NCI-H524 (cell line): ENCODE results near the gene SLC36A3.
"Not testable (repeated sequence)": the region's sequence is repeated elsewhere in the genome, so short reads cannot be mapped to it uniquely, and the experiment has no call there.

ENCODE experiments used
- DNase-seq, 2 experiments: peaks; one replicate each; lab custom pipeline; 2025; lab: John Stamatoyannopoulos, UW

SLC36A3 gene

DNA sequence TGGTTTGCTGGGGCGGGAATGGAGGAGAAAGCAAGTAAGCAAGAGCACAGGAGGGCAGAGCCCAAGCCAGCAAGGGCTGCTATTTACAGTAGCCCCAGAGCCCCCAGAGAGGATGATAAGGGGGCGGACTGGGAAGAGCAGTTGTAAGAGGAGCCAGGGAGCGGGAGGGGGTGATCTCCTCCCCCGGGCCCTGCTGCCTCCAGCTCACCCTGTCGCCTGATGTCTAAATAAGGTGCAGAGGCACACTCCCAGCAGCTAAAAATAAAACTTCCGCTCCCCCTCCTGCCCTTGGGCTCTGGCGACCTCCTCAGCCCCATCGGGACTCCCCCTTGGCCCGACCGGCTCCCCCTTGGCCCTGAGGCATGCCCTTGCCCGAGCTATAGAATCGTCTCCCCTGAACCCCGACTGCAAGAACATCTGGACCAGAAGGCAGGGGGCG lies 65.2 kb downstream of the SLC36A3 start:
- DNase-seq: peak in 1 of 2 experiments; percentile 7

DNA sequence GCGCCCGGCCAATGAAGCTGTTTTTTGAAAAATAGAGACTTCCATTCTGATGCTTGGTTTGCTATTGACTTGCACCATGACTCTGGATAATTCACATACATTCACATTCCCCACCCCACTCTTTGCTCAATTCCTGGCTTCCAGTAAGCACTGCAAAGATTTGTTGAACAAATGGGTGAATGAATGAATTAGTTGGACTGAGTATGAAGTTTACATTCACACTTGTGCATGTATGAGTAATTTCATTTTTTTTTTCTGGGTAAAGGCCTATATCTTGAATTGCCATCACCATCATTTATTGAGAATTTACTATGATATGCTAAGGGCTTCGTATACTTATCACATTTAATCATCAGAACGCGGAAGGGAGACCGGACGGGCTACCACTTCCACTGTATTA lies 65.9 kb downstream of the SLC36A3 start:
- no peak for DNase-seq

DNA sequence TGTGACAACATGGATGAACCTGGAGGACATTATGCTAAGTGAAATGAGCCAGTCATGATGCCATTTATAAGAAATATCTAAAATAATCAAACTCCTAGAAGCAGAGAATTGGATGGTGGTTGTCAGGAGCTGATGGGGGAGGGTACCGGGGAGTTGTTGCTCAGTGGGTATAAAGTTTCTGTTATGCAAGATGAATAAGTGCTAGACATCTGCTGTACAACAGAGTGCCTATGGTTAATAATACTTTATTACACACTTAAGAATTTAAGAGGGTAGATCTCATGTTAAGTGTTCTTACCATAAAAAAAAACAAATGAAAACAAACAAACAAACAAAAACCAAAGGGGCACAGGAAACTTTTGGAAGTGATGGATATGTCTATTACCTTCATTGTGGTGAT lies 66.7 kb downstream of the SLC36A3 start:
- DNase-seq: peak in 1 of 2 experiments; percentile 67

DNA sequence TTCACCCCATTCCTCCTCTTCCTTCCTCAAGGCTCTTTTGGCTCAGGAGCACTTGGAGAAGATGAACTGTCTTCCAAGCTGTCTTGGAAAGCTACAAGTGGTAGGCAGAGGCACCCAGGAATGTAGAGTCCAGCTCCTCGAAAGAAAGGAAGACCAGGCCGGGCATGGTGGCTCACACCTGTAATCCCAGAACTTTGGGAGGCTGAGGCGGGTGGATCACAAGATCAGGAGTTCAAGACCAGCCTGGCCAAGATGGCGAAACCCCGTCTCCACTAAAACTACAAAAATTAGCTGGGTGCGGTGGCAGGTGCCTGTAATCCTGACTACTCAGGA lies 68.4 kb downstream of the SLC36A3 start:
- not testable (repeated sequence) for DNase-seq

DNA sequence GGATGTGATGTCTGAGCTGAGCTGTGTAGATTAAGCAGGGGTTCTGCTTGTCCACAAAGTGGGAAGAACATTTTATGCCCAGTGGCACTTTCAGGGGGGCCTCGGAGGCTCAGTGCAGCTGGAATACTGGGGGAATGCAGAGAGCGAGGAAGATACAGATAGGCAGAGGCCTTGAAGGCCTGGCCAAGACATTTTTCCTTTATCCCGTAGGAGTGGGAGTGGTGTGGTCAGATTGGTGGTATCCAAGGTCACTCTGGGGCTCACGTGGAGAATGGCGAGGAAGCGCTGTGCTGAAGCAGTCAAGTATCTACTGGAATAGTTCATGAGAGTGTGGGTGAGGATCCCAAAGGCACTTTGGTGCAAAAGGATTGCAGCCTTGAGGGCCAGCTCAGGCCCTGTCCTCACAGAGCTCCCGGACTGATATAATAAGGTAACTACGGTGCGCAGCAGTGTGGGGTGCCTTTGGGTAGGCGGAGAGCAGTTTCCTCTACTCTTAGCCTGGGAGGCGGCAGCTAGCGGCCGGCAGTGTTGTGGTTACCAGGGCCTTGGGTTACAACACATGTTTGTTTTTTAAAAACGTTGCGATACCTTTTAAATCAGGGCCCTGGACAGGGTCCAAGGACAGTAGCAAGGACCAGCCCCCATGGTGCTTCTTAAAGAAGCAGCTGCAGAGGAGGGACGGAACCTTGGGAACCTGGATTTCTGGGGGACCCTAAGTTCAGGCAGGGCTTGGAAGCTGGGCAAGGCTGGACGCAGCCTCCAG lies 68.9 kb downstream of the SLC36A3 start:
- no peak for DNase-seq

DNA sequence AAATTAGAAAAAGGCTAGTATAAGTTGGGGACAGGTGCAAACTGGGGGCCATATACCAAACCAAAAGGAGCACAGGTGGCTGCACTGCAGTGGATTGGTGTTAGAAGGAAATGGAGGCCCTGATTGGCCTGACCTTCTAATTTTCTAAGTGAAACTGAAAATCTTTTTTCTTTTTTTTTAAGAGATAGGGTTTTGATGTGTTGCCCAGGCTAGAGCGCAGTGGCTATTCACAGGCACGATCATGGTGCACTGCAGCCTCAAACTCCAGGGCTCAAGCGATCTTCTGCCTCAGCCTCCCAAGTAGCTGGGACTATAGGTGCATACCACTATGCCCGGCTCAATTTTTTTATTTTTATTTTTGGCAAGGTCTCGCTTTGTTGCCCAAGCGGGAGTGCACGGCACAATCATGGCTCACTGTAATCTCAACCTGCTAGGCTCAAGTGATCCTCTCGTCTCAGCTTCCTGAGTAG lies 69.9 kb downstream of the SLC36A3 start:
- DNase-seq: no peak

DNA sequence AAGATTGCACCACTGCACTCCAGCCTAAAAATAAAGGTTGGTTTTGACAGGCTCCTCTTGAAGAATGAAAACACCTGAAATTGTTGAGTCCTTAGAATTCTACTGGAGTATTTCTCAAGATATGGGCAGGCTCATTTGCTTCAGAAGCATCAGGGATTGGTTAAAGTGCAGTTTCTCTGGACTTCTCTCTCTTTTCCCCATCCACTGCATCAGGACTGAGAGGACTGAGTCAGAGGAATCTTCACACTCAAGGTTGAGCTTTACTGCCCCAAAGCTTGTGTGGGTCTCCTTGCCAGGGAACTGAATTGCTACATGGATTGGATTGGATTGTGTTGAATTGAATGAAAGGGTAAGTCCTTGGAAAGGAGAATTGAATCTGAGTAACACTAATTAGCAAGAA lies 72.2 kb downstream of the SLC36A3 start:
- no peak for DNase-seq

DNA sequence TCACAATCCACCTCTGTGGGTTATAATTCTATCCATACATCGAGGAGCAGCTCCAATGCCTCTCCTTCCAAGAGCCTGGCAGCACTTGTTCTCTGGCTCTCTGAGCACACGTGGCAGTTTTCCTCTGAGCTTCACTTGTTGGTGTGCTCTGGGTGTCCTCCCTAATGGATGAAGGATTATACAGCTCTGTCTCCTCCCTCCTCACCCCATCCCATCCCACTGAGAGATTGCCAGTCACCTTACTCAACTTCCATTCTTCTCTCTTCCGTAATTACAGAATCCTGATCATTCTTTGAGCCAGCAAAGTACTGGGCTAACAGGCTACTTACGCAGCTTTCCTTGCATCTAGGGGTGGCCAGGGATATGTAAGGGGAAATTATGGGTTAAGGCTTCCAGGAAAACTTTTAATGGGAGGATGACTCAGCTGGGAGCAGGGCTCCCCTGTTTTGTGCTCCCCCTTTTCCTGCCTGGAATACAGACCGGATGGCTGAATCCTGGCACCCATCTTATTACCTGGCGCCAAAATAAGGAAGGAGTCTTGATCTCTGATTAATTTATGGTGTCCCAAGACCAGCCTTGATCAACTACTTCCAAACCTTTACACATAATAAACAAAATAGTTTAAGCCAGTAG lies 73.4 kb downstream of the SLC36A3 start:
- no peak for DNase-seq

DNA sequence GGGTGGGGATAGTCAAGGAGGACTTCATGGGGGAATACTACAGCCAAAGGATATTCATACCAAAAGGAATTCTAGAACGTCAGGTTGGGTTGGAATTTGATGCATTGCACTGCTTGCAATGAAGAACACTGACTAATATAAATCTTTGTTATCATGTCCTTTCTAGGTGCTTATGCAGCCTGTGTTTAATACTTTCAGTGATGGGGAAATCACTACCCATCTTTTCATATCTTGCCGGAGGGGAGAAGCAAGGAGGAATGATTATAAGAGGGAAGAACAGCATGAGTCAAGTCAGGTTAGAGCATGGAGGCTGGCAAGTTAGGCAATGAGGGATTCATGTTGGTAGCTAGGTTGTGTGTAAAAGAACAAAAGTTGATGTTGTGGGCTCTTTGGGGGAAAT lies 74.6 kb downstream of the SLC36A3 start:
- DNase-seq: no peak

DNA sequence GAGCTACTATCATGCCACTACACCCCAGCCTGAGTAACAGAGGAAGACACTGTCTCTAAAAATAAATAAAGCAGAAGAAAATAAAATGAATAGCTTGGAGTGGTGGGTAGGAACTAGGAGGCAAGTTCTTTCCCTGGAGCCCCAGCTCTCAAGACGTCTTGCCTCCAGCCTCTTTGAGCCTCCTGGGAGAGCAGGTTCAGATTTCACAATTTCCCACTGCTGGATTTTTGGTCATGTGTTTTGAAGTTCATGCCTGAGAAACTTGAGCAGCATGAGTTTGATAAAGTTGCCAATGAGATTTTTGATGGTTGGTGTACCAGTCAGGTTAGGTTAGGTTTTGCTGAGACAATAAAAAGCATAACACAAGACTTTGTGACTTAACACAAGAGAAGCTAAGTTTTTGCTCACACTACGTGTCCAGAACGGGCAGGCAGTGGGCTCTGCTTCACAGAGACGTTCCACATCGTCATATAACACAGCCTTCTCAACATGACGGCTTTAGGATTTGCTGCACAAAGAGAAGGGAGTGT lies 75.6 kb downstream of the SLC36A3 start:
- DNase-seq: no peak
